ENCODE results near the gene BBS10.
"Not testable (repeated sequence)": the region's sequence is repeated elsewhere in the genome, so short reads cannot be mapped to it uniquely, and the experiment has no call there.

Gene BBS10

GRCh38 chr12:76348079-76348901 is at the start of gene BBS10:
Gene BBS10 (minus strand): TSS chr12:76348415. CDS start chr12:76348358, 57 bp downstream.
- peak; percentile 95 for DNase-seq

- DNase-seq: no peak
Measured at GRCh38 chr12:76391461-76391860, 43.2 kb upstream of the BBS10 start.

- DNase-seq: no peak
Measured at GRCh38 chr12:76387614-76388013, 39.4 kb upstream of the BBS10 start.

GRCh38 chr12:76384560-76384959 is 36.3 kb upstream of the BBS10 start:
- DNase-seq: no peak

- no peak for DNase-seq
Measured at GRCh38 chr12:76383988-76384387, 35.8 kb upstream of the BBS10 start.

- DNase-seq: no peak
Measured at GRCh38 chr12:76379261-76379660, 31.0 kb upstream of the BBS10 start.

GRCh38 chr12:76376876-76377275 is 28.7 kb upstream of the BBS10 start:
- DNase-seq: not testable (repeated sequence)

- no peak for DNase-seq
Measured at GRCh38 chr12:76375939-76376338, 27.7 kb upstream of the BBS10 start.

- DNase-seq: no peak
Measured at GRCh38 chr12:76375470-76375869, 27.3 kb upstream of the BBS10 start.

GRCh38 chr12:76374386-76375020 is 26.3 kb upstream of the BBS10 start:
- no peak for DNase-seq

GRCh38 chr12:76368230-76368629 is 20.0 kb upstream of the BBS10 start:
- no peak for DNase-seq

GRCh38 chr12:76366163-76366562 is 17.9 kb upstream of the BBS10 start:
- no peak for DNase-seq

GRCh38 chr12:76364131-76364530 is 15.9 kb upstream of the BBS10 start:
- not testable (repeated sequence) for DNase-seq

- DNase-seq: no peak
Measured at GRCh38 chr12:76360316-76360715, 12.1 kb upstream of the BBS10 start.

- no peak for DNase-seq
Measured at GRCh38 chr12:76356071-76356470, 7.9 kb upstream of the BBS10 start.

GRCh38 chr12:76346798-76347420 is 1.3 kb downstream of the BBS10 start:
- DNase-seq: peak; percentile 49

GRCh38 chr12:76346236-76346635 is 2.0 kb downstream of the BBS10 start:
- DNase-seq: no peak

GRCh38 chr12:76345569-76345968 is 2.6 kb downstream of the BBS10 start:
- DNase-seq: no peak

GRCh38 chr12:76341436-76342030 is 6.7 kb downstream of the BBS10 start:
- no peak for DNase-seq

- DNase-seq: no peak
Measured at GRCh38 chr12:76340680-76341435, 7.4 kb downstream of the BBS10 start.

GRCh38 chr12:76337583-76337982 is 10.6 kb downstream of the BBS10 start:
- DNase-seq: no peak

- no peak for DNase-seq
Measured at GRCh38 chr12:76332606-76333005, 15.6 kb downstream of the BBS10 start.

- DNase-seq: no peak
Measured at GRCh38 chr12:76329606-76330005, 18.6 kb downstream of the BBS10 start.
